GM12878 (cell line): ENCODE measurements around the gene CDC25A. TPM values are rescaled to one million over a fixed set of nuclear protein-coding genes. Genes with fewer than 3 reads are reported as not detected.

Experiments used
- ATAC-seq: fragments of 200-7000 bp; cut with Tn5 transposase; 3 replicates; pipeline ENCODE4 v1.9.1; 2020; ENCODE audit warnings: mild to moderate bottlenecking, moderate library complexity
- BruUV-seq: library from RNA; stranded (reverse); fragments of 400-500 nt; replicated peaks from 2 replicates; lab custom pipeline; 2021; lab: Mats Ljungman, UMichigan
- CTCF ChIA-PET: fragments of 300-600 bp; sonication (Branson Sonifier 250); formaldehyde crosslinking; extraction: SDS; loops from one replicate; lab custom pipeline; 2021; ENCODE audit warnings: inconsistent platforms; lab: Yijun Ruan, JAX
- POLR2A ChIA-PET: fragments of 350-600 bp; formaldehyde crosslinking; extraction: SDS; loops from one replicate; lab custom pipeline; 2021; ENCODE audit warnings: inconsistent platforms; lab: Charles Lee
- RAD21 ChIA-PET: fragments of 300-600 bp; sonication (Branson Sonifier 250); formaldehyde crosslinking; loops from one replicate; lab custom pipeline; 2023; ENCODE audit warnings: antibody characterized with exemption; ENCODE audit not compliant: unreplicated experiment; lab: Charles Lee
- SMC1A ChIA-PET: fragments of 300-600 bp; sonication (Branson Sonifier 250); formaldehyde crosslinking; loops from one replicate; lab custom pipeline; 2023; ENCODE audit not compliant: unreplicated experiment, uncharacterized antibody; lab: Charles Lee
- DNase-seq: peaks from one replicate; pipeline ENCODE4 v3.0.0-alpha.2; 2011; ENCODE audit warnings: low read depth, low spot score
- FAIRE-seq: peaks from 3 replicates; lab custom pipeline; 2011; peaks lifted over from hg19 to GRCh38; lab: Jason Lieb, UNC
- H2AFZ ChIP-seq: 2 replicates; pipeline ENCODE4 v1.6.0; 2011; ENCODE audit warnings: low read depth, low read length, control low read depth; ENCODE audit not compliant: control insufficient read depth
- H3K27ac ChIP-seq: 2 replicates; pipeline ENCODE4 v1.5.1; 2011; ENCODE audit warnings: control low read depth; ENCODE audit not compliant: control insufficient read depth, insufficient read depth
- H3K27me3 ChIP-seq, 2 experiments: replicated peaks in 1 of 2; 2 replicates each; pipeline versions ENCODE4 v1.6.0 to v1.6.1; 2011; ENCODE audit warnings: low read length in 1 of 2; ENCODE audit not compliant: control insufficient read depth in 2 of 2, insufficient read depth in 2 of 2
- H3K36me3 ChIP-seq, 2 experiments: 2 replicates each; pipeline ENCODE4 v1.5.1; 2011; ENCODE audit warnings: low read length in 1 of 2; ENCODE audit not compliant: control insufficient read depth in 2 of 2, insufficient read depth in 2 of 2
- H3K4me1 ChIP-seq: 2 replicates; pipeline ENCODE4 v1.6.1; 2011; ENCODE audit warnings: mild to moderate bottlenecking, low read length, moderate library complexity, mixed read lengths; ENCODE audit not compliant: control insufficient read depth, insufficient read depth
- H3K4me2 ChIP-seq: 2 replicates; pipeline ENCODE4 v1.6.0; 2011; ENCODE audit warnings: control low read depth; ENCODE audit not compliant: control insufficient read depth, insufficient read depth
- H3K4me3 ChIP-seq: fragments of 200-600 bp; sonication (generic); 2 replicates; pipeline ENCODE4 v1.5.1; 2016
- H3K79me2 ChIP-seq: 2 replicates; pipeline ENCODE4 v1.6.0; 2011; ENCODE audit warnings: low read length; ENCODE audit not compliant: control insufficient read depth, insufficient read depth
- H3K9ac ChIP-seq: 2 replicates; pipeline ENCODE4 v1.8.0; 2011; ENCODE audit warnings: low read length, control low read depth, mixed read lengths; ENCODE audit not compliant: control insufficient read depth, insufficient read depth
- H3K9me3 ChIP-seq: replicated peaks from 3 replicates; pipeline ENCODE4 v1.5.1; 2011; ENCODE audit warnings: mild to moderate bottlenecking, low read length; ENCODE audit not compliant: control insufficient read depth, insufficient read depth
- H4K20me1 ChIP-seq: 2 replicates; pipeline ENCODE4 v1.6.0; 2011; ENCODE audit not compliant: control insufficient read depth, insufficient read depth
- BCL11A ChIP-seq: IDR thresholded peaks from 2 replicates; pipeline ENCODE4 v1.6.1; 2011; ENCODE audit warnings: low read depth, low read length
- CREB1 ChIP-seq: IDR thresholded peaks from 2 replicates; pipeline ENCODE4 v1.6.1; 2012; ENCODE audit warnings: low read depth, mild to moderate bottlenecking, inconsistent platforms
- KLF5 ChIP-seq: fragments of 450-650 bp; IDR thresholded peaks from 2 replicates; pipeline ENCODE4 v1.6.1; 2014; ENCODE audit warnings: mild to moderate bottlenecking; ENCODE audit not compliant: partially characterized antibody
- MEF2B ChIP-seq: fragments of 450-650 bp; IDR thresholded peaks from 2 replicates; pipeline ENCODE4 v1.6.1; 2018; ENCODE audit warnings: mild to moderate bottlenecking, moderate library complexity; ENCODE audit not compliant: partially characterized antibody, poor library complexity, severe bottlenecking
- NFXL1 ChIP-seq: fragments of 450-650 bp; IDR thresholded peaks from 2 replicates; pipeline ENCODE4 v1.6.1; 2017; ENCODE audit warnings: antibody characterized with exemption, mild to moderate bottlenecking, borderline replicate concordance
- NFYA ChIP-seq: IDR thresholded peaks from 2 replicates; pipeline ENCODE4 v1.6.1; 2011; ENCODE audit warnings: low read depth, mild to moderate bottlenecking, low read length, improper control_type of control experiment, borderline replicate concordance
- PBX3 ChIP-seq: IDR thresholded peaks from 2 replicates; pipeline ENCODE4 v1.6.1; 2011; ENCODE audit warnings: mild to moderate bottlenecking, low read depth, low read length, moderate library complexity; ENCODE audit not compliant: insufficient replicate concordance
- POLR2A ChIP-seq: IDR thresholded peaks from 2 replicates; pipeline ENCODE4 v1.6.1; 2011; ENCODE audit warnings: low read depth, mild to moderate bottlenecking, low read length
- RAD21 ChIP-seq: IDR thresholded peaks from 2 replicates; pipeline ENCODE4 v1.6.1; 2011; ENCODE audit warnings: mild to moderate bottlenecking, low read depth, low read length, moderate library complexity; ENCODE audit not compliant: insufficient read depth
- SMARCA5 ChIP-seq: fragments of 450-650 bp; IDR thresholded peaks from 2 replicates; pipeline ENCODE4 v1.6.1; 2017; ENCODE audit warnings: mild to moderate bottlenecking
- SREBF2 ChIP-seq: IDR thresholded peaks from 2 replicates; pipeline ENCODE4 v1.6.1; 2012; ENCODE audit warnings: mild to moderate bottlenecking, low read length
- STAT1 ChIP-seq: fragments of 450-650 bp; conservative IDR thresholded peaks from 2 replicates; pipeline ENCODE4 v1.6.1; 2014; ENCODE audit warnings: antibody characterized with exemption, mild to moderate bottlenecking
- SUPT20H ChIP-seq: IDR thresholded peaks from 2 replicates; pipeline ENCODE4 v1.6.1; 2011; ENCODE audit warnings: low read depth, mild to moderate bottlenecking, low read length, moderate library complexity, borderline replicate concordance; ENCODE audit not compliant: control insufficient read depth
- WGBS: methylation state at CpG from one replicate; pipeline ENCODE4 v1.1.6; 2016; ENCODE audit warnings: low lambda C conversion rate; ENCODE audit not compliant: insufficient replicate concordance, insufficient coverage; ENCODE audit errors: missing lambda C conversion rate; 5-methylcytosine and 5-hydroxymethylcytosine counted together
- in situ Hi-C: fragments of 300-500 bp; cut with MboI; formaldehyde crosslinking; loops from 9 replicates; pipeline ENCODE4 v1.14.3; 2018; ENCODE audit warnings: mixed read lengths
- intact Hi-C: fragments of 100-400 bp; cut with micrococcal nuclease; formaldehyde crosslinking; loops from one replicate; pipeline ENCODE4 v1.14.2; 2022; ENCODE audit not compliant: unreplicated experiment
- polyA plus RNA-seq, 11 experiments: library from polyadenylated mRNA; depleted of rRNA in 4 of 11; unstranded in 6 of 11; stranded (reverse) in 5 of 11; fragments of >200 nt; fragmentation: Nextera tagmentation in 4 of 11; fragmentation: Illumina TruSeq in 1 of 11; extraction: Ambion mirVana in 4 of 11; extraction: Trizol in 1 of 11; gene quantifications; 1 replicate in 1 of 11; 2 replicates in 10 of 11; pipeline versions ENCODE4 v1.2.1 to v1.2.3, GENCODE V29; 2011 to 2016; ENCODE audit warnings: inconsistent platforms in 2 of 11, missing spikeins in 2 of 11, low read depth in 1 of 11
- total RNA-seq, 4 experiments: library from RNA; depleted of rRNA in 3 of 4; stranded (reverse); fragments of >200 nt in 3 of 4; fragmentation: Illumina TruSeq in 1 of 4; extraction: Trizol in 1 of 4; gene quantifications; 2 replicates each; pipeline versions ENCODE4 v1.2.1 to v1.2.3, GENCODE V29; 2013 to 2021
- TF ChIP-seq, protein P1 (sequence below): IDR thresholded peaks from 2 replicates; pipeline ENCODE4 v1.6.1; 2011; ENCODE audit warnings: borderline replicate concordance, low read depth, mild to moderate bottlenecking, moderate library complexity, mixed read lengths, low read length; ENCODE audit not compliant: insufficient read depth; ENCODE audit errors: extremely low read length
- TF ChIP-seq, protein P2 (sequence below): fragments of 450-650 bp; IDR thresholded peaks from 2 replicates; pipeline ENCODE4 v1.6.1; 2017; ENCODE audit warnings: borderline replicate concordance

Gene CDC25A
- total and polyA plus RNA-seq, 10 of the 15 experiments (the other 5 are each of a cell fraction or from before 2014, with no cell fraction given) = 2.9 to 36.6 (median 26.9) TPM

GRCh38 chr3:48178072-48178471 lies 10.1 kb downstream of the CDC25A start:
- Histone ChIP-seq H3K4me1 (no peaks in the 10 kb centered on the region; the same call in 1 of the 2 replicates), H3K36me3 (peaks cover 16 to 49% of the 10 kb centered on the region in 2 experiments), H2AFZ (no peak overlapping the region), H3K27me3 (no peaks in the 10 kb centered on the region), H3K27ac (no peak overlapping the region), H3K4me3 (no peak overlapping the region), H3K79me2 (peaks cover 20% of the 10 kb centered on the region), H3K4me2 (no peak overlapping the region), H3K9me3 (no peaks in the 10 kb centered on the region), H3K9ac (no peak overlapping the region), H4K20me1 (no peaks in the 10 kb centered on the region)
- ChIA-PET POLR2A (interaction anchor here (2.4 kb wide), 1 partner anchor 10 kb away, joined by 11 read pairs; the partner anchor contains the start of gene CDC25A), SMC1A (interaction anchor here (1.0 kb wide), 1 partner anchor 9 kb away, joined by 3 read pairs; no protein-coding TSS in a partner anchor), RAD21 (no interaction called here), CTCF (interaction anchor here (1.1 to 2.2 kb wide), 2 partner anchors 17 to 258 kb away, joined by 3 to 6 read pairs; no protein-coding TSS in a partner anchor)
- intact Hi-C loops = no loop called here
- no peak for DNase-seq
- TF ChIP-seq NFYA (no peak), BCL11A (no peak), STAT1 (no peak), NFXL1 (no peak), RAD21 (no peak), KLF5 (no peak), SUPT20H (no peak), PBX3 (no peak), POLR2A (no peak), SREBF2 (no peak), SMARCA5 (no peak), MEF2B (no peak), CREB1 (no peak)
- TF ChIP-seq, protein P1, sequence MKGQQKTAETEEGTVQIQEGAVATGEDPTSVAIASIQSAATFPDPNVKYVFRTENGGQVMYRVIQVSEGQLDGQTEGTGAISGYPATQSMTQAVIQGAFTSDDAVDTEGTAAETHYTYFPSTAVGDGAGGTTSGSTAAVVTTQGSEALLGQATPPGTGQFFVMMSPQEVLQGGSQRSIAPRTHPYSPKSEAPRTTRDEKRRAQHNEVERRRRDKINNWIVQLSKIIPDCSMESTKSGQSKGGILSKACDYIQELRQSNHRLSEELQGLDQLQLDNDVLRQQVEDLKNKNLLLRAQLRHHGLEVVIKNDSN = no peak
- TF ChIP-seq, protein P2, sequence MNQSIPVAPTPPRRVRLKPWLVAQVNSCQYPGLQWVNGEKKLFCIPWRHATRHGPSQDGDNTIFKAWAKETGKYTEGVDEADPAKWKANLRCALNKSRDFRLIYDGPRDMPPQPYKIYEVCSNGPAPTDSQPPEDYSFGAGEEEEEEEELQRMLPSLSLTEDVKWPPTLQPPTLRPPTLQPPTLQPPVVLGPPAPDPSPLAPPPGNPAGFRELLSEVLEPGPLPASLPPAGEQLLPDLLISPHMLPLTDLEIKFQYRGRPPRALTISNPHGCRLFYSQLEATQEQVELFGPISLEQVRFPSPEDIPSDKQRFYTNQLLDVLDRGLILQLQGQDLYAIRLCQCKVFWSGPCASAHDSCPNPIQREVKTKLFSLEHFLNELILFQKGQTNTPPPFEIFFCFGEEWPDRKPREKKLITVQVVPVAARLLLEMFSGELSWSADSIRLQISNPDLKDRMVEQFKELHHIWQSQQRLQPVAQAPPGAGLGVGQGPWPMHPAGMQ = no peak
- 76% methylated on average over 2 of the region's 2 CpGs for WGBS
- no peak for FAIRE-seq
- BruUV-seq = no TSS peak
- in situ Hi-C loops = no loop called here
- ATAC-seq = no peak
